Choroid plexus epithelial cell (primary cell): ENCODE measurements around the gene SLC30A10.

Source experiments
- DNase-seq: peaks from one replicate; pipeline ENCODE4 v3.0.0-alpha.2; 2010; ENCODE audit warnings: low read depth
- H3K4me3 ChIP-seq: 2 replicates; pipeline ENCODE4 v1.5.1; 2011; ENCODE audit warnings: low read depth, mild to moderate bottlenecking, control low read depth, low read length, moderate library complexity
- TF ChIP-seq, protein P1 (sequence below): conservative IDR thresholded peaks from 2 replicates; pipeline ENCODE4 v1.5.1; 2011; ENCODE audit warnings: low read depth, mild to moderate bottlenecking, control low read depth, inconsistent platforms, low read length, moderate library complexity

Gene SLC30A10

DNA sequence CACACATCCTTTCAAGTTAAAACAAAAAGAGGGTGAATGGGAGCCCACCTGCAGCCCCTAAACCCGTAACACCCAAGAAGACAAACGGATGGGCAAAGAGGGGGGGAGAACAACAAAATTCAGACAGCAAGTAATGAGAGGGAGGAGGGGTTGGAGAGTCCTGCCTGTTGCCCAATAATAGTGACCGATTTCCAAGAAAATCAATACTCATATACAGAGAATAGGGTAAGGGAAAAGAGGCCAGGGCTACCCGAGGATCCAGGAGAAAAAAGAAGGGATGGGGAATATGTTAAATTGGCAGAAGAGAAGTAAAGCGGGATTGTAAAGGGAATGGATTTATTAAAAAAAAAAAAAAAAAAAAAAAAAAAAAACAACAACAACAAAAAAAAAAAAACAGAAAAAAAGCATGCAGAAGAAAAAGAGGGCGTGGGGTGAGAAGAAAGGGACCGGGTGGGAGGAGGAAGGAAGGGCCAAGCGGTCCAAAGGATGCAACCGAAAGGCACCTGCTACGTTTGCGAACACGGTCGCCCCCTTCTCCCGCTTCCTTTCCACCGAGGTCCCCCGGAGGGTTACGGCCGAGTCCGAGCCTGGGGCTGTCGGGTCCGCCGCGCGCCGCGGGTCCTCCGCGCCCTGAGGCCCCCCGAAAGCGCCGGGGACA is 930 bp downstream of the SLC30A10 start:
- DNase-seq, result no peak
- TF ChIP-seq, protein P1, sequence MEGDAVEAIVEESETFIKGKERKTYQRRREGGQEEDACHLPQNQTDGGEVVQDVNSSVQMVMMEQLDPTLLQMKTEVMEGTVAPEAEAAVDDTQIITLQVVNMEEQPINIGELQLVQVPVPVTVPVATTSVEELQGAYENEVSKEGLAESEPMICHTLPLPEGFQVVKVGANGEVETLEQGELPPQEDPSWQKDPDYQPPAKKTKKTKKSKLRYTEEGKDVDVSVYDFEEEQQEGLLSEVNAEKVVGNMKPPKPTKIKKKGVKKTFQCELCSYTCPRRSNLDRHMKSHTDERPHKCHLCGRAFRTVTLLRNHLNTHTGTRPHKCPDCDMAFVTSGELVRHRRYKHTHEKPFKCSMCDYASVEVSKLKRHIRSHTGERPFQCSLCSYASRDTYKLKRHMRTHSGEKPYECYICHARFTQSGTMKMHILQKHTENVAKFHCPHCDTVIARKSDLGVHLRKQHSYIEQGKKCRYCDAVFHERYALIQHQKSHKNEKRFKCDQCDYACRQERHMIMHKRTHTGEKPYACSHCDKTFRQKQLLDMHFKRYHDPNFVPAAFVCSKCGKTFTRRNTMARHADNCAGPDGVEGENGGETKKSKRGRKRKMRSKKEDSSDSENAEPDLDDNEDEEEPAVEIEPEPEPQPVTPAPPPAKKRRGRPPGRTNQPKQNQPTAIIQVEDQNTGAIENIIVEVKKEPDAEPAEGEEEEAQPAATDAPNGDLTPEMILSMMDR, result no peak
- peak overlapping the region; percentile 47 for H3K4me3 ChIP-seq

- TF ChIP-seq, protein P1, result no peak
- H3K4me3 ChIP-seq, result no peak overlapping the region
- DNase-seq, result no peak
Observed at GRCh38 chr1:219926363-219926998, 1.9 kb downstream of the SLC30A10 start.

GRCh38 chr1:219924342-219924741 is 4.0 kb downstream of the SLC30A10 start:
- no peak for DNase-seq
- TF ChIP-seq, protein P1, result no peak
- H3K4me3 ChIP-seq, result no peak overlapping the region

DNA sequence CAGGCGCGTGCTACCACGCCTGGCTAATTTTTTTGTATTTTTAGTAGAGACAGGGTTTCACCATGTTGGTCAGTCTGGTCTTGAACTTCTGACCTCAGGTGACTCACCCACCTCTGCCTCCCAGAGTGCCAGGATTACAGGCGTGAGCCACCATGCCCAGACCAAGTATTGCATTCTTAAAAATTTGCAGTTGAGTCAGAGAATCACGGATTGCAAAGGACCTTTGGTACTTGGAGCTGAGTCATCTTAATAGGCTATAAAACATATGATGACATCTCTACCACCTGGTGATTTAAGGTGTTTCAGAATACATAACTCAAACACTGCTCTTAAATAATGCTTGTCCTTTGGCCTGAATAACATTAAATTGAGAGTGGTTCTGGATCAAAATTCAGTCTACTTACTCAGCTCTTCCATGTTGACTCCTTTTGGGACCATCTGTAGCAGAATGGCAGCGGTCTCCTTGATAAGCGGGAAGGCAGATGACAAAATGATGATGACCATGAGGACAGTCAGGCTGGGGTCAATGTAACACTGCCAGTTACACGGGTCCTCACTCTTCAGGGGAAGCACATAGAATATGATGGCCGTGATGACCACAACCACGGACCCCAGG is 10.4 kb downstream of the SLC30A10 start:
- no peak overlapping the region for H3K4me3 ChIP-seq
- DNase-seq, result peak; percentile 16

DNA sequence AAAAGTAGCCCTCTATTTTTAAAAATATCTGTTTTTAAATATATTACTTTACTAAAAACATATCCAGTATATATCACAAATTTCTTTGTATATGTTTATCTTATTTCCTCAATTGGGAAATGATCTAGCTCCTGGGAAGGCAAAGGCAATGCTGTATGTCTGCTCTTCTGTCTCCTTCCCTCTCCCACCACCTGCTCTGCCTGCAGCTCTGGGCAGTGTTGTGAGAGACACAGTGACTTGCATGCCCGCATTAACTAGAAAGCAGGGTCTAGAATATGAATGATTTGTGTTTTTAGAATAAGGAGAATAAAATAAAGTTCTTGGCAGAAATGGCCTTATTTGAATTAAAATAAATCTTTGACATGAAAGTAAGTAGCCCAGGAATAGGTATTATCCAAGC is 11.1 kb downstream of the SLC30A10 start:
- TF ChIP-seq, protein P1, result no peak
- DNase-seq, result no peak

More for the DNA sequence above, 10.4 kb downstream of the SLC30A10 start:
- TF ChIP-seq, protein P1, result no peak

GRCh38 chr1:219916257-219916656 is 12.1 kb downstream of the SLC30A10 start:
- no peak overlapping the region for H3K4me3 ChIP-seq
- DNase-seq, result no peak
- TF ChIP-seq, protein P1, result no peak

More for the DNA sequence above, 11.1 kb downstream of the SLC30A10 start:
- H3K4me3 ChIP-seq, result no peak overlapping the region
